Colonic mucosa (tissue), 4 donors: ENCODE measurements around the gene KHDC4. TPM values are rescaled to one million over a fixed set of nuclear protein-coding genes. Genes with fewer than 3 reads are reported as not detected.
"Not testable (repeated sequence)": the region's sequence is repeated elsewhere in the genome, so short reads cannot be mapped to it uniquely, and the experiment has no call there.

Source experiments
- DNase-seq: peaks from one replicate; pipeline ENCODE4 v3.0.0-alpha.2; 2020
- H3K27ac ChIP-seq: fragments of 200-600 bp; one replicate; pipeline ENCODE4 v1.8.0; 2021
- H3K27me3 ChIP-seq: fragments of 200-600 bp; one replicate; pipeline ENCODE4 v1.8.0; 2021
- H3K36me3 ChIP-seq: fragments of 200-600 bp; one replicate; pipeline ENCODE4 v1.8.0; 2021
- H3K4me1 ChIP-seq: fragments of 200-600 bp; one replicate; pipeline ENCODE4 v1.8.0; 2021; ENCODE audit warnings: mild to moderate bottlenecking
- H3K4me3 ChIP-seq: fragments of 200-600 bp; one replicate; pipeline ENCODE4 v1.8.0; 2021
- H3K9ac ChIP-seq, 2 donors: one replicate each; pipeline ENCODE4 v1.7.0; 2013; ENCODE audit warnings: control low read depth in 2 of 2, low read depth in 2 of 2, low read length in 2 of 2
- H3K9me3 ChIP-seq: fragments of 200-600 bp; one replicate; pipeline ENCODE4 v1.8.0; 2021
- intact Hi-C: fragments of 100-400 bp; cut with DNase I; formaldehyde crosslinking; loops from one replicate; pipeline ENCODE4 v1.14.1; 2022
- total RNA-seq, 2 donors: library from RNA; stranded (reverse); fragmentation: NEBNext Ultra II Directional in 1 of 2; extraction: Animal tissue kit (Norgen Biotek cat#: 25700) in 1 of 2; gene quantifications; one replicate each; pipeline ENCODE4 v1.2.1, GENCODE V29; 2021
- TF ChIP-seq, protein P1 (sequence below): fragments of 200-600 bp; IDR thresholded peaks from one replicate; pipeline ENCODE4 v1.8.0; 2022; ENCODE audit warnings: antibody characterized with exemption, mild to moderate bottlenecking
- donor health status: healthy.
- donor health status: DM: no; HTN: no; CAD: no.
- donor health status: DM: no; HTN: no; CAD: no.

Gene KHDC4
- total RNA-seq, 2 donors from 2014 or later, result 42.5 to 56.0 TPM

DNA sequence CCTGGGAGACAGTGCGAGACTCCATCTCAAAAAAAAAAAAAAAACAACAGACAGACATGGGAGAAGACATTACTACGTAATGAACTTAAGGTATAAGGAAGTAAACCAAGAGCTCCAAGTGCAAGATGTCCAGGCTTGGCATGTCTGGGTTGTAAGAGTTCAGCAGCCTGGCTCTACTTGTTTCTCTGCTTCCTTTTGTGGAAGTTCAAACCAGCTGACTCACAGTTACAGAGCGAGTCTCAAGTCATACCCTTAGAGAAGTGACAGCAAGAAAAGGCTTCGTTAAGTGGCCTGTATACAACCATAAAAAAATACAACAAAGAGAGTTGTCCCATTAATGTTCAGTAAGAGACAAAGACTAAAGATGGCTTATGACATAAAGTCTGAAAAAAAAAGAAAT lies 24.3 kb downstream of the KHDC4 start:
- intact Hi-C loops, result no loop called here
- Histone ChIP-seq H3K4me1 (no peaks in the 10 kb centered on the region), H3K4me3 (no peak overlapping the region), H3K9ac (no peak overlapping the region), H3K9me3 (no peaks in the 10 kb centered on the region), H3K27ac (peak overlapping the region; percentile 91), H3K36me3 (peaks cover 10% of the 10 kb centered on the region), H3K27me3 (no peaks in the 10 kb centered on the region)
- no peak for DNase-seq
- TF ChIP-seq, protein P1, sequence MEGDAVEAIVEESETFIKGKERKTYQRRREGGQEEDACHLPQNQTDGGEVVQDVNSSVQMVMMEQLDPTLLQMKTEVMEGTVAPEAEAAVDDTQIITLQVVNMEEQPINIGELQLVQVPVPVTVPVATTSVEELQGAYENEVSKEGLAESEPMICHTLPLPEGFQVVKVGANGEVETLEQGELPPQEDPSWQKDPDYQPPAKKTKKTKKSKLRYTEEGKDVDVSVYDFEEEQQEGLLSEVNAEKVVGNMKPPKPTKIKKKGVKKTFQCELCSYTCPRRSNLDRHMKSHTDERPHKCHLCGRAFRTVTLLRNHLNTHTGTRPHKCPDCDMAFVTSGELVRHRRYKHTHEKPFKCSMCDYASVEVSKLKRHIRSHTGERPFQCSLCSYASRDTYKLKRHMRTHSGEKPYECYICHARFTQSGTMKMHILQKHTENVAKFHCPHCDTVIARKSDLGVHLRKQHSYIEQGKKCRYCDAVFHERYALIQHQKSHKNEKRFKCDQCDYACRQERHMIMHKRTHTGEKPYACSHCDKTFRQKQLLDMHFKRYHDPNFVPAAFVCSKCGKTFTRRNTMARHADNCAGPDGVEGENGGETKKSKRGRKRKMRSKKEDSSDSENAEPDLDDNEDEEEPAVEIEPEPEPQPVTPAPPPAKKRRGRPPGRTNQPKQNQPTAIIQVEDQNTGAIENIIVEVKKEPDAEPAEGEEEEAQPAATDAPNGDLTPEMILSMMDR, result no peak

- no peaks in the 10 kb centered on the region for H3K4me1 ChIP-seq
- peaks cover 19% of the 10 kb centered on the region for H3K36me3 ChIP-seq
Measured at GRCh38 chr1:155904261-155904660, 30.0 kb downstream of the KHDC4 start.

DNA sequence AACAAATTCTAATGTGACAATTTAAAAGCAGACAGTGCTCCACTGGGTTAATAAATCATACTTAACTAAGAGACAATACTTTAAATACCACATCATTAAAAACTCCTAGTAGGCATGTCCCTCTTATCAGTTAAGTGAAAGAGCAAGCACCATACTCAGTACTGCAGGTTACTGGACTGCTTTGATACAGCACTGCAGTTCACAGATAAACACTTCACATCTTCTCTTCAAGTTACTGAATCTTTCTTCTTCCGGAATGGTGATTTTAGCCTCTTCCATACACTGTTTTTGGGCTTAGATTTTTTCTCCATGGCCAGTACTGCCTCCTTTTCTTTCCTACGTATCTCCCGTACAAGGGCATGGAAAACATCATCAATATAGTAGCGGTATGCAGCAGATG lies 34.1 kb downstream of the KHDC4 start:
- DNase-seq, result no peak
- intact Hi-C loops, result no loop called here
- Histone ChIP-seq H3K27ac (no peak overlapping the region), H3K36me3 (peaks cover 19% of the 10 kb centered on the region), H3K9ac (no peak overlapping the region), H3K9me3 (no peaks in the 10 kb centered on the region), H3K27me3 (no peaks in the 10 kb centered on the region), H3K4me3 (no peak overlapping the region), H3K4me1 (no peaks in the 10 kb centered on the region)
- TF ChIP-seq, protein P1, result no peak

More at GRCh38 chr1:155904261-155904660, 30.0 kb downstream of the KHDC4 start:
- TF ChIP-seq, protein P1, result no peak
- no peaks in the 10 kb centered on the region for H3K9me3 ChIP-seq
- H3K27me3 ChIP-seq, result no peaks in the 10 kb centered on the region
- H3K27ac ChIP-seq, result no peak overlapping the region
- no peak overlapping the region for H3K9ac ChIP-seq
- no peak for DNase-seq
- H3K4me3 ChIP-seq, result no peak overlapping the region
- intact Hi-C loops, result no loop called here

DNA sequence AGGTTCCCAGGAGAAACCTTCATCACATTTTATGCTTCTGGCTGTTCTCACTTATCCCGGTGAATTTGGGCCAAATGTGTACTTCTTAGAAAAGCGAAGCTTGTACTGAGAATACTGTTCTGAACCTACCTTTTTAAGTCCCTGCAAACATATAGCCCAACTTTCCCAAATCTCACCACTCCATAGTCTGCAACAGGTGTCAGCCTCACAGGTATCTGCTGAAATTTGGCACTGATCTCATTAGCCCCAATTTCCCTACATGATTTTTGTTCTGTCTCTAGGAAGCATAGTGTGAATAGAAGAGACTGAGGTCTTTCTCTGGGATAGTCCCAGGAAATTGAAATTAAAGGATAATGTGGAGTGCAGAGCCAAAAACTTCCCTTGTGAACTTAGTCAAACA lies 34.5 kb downstream of the KHDC4 start:
- DNase-seq, result no peak
- Histone ChIP-seq H3K27ac (no peak overlapping the region), H3K4me1 (no peaks in the 10 kb centered on the region), H3K9me3 (no peaks in the 10 kb centered on the region), H3K4me3 (no peak overlapping the region), H3K9ac (no peak overlapping the region), H3K36me3 (peaks cover 16% of the 10 kb centered on the region), H3K27me3 (no peaks in the 10 kb centered on the region)
- intact Hi-C loops, result no loop called here
- TF ChIP-seq, protein P1, result no peak

GRCh38 chr1:155898888-155899287 lies 35.3 kb downstream of the KHDC4 start:
- intact Hi-C loops, result no loop called here
- no peak overlapping the region for H3K9ac ChIP-seq
- no peaks in the 10 kb centered on the region for H3K27me3 ChIP-seq
- H3K36me3 ChIP-seq, result peaks cover 11% of the 10 kb centered on the region
- DNase-seq, result no peak
- TF ChIP-seq, protein P1, result no peak
- no peaks in the 10 kb centered on the region for H3K9me3 ChIP-seq
- H3K4me1 ChIP-seq, result no peaks in the 10 kb centered on the region
- no peak overlapping the region for H3K4me3 ChIP-seq
- no peak overlapping the region for H3K27ac ChIP-seq

DNA sequence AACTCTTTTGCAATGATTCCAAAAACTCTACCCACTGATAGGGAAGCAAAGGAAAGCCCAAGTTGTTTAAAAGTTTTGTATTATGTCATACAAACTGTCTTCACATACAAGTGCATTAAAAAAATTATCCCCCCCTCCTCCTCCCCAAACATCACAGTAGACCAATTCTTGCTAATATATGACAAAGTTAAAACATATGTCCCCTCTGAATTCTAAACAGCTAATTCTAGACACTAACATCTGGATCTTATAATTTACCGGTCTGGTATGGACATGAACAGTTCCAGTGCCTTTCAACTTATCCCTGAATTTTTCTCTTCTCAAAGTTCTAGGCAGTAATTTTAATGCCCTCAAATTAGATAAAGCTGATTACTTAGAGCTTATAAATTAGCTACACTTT lies 36.5 kb downstream of the KHDC4 start:
- intact Hi-C loops, result no loop called here
- Histone ChIP-seq H3K4me3 (no peak overlapping the region), H3K27ac (no peak overlapping the region), H3K27me3 (no peaks in the 10 kb centered on the region), H3K9ac (no peak overlapping the region), H3K4me1 (no peaks in the 10 kb centered on the region), H3K36me3 (peaks cover 7% of the 10 kb centered on the region), H3K9me3 (no peaks in the 10 kb centered on the region)
- TF ChIP-seq, protein P1, result no peak
- no peak for DNase-seq

DNA sequence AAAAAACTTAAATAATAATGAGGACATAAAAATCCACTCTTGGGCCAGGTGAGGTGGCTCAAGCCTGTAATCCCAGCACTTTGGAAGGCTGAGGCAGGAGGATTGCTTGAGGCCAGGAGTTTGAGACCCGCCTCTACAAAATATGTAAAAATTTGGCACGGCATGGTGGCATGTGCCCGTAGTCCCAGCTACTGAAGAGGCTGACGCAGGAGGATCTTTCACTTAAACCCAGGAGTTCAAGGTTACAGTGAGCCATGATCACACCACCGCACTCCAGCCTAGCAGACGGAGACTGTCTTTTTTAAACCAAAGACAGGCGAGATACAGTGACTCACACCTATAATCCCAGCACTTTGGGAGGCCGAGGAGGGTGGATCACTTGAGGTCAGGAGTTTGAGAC lies 37.7 kb downstream of the KHDC4 start:
- H3K36me3 ChIP-seq, H3K27ac ChIP-seq, H3K9ac ChIP-seq, DNase-seq, H3K9me3 ChIP-seq, H3K27me3 ChIP-seq, H3K4me1 ChIP-seq, intact Hi-C loops, H3K4me3 ChIP-seq: not testable (repeated sequence)

- H3K36me3 ChIP-seq, H3K9ac ChIP-seq, H3K4me1 ChIP-seq, H3K27ac ChIP-seq, H3K27me3 ChIP-seq, H3K4me3 ChIP-seq, H3K9me3 ChIP-seq, DNase-seq, intact Hi-C loops: not testable (repeated sequence)
Measured at GRCh38 chr1:155895617-155896016, 38.6 kb downstream of the KHDC4 start.
